Upper lobe of left lung (tissue), 6 donors: ENCODE results near the gene INTS13. TPM values are rescaled to one million over a fixed set of nuclear protein-coding genes. Genes with fewer than 3 reads are reported as not detected.

ENCODE experiments used
- ATAC-seq, 2 donors: fragments of 200-7000 bp; cut with Tn5 transposase; one replicate each; pipeline ENCODE4 v1.9.1; 2022; ENCODE audit warnings: mild to moderate bottlenecking in 2 of 2, moderate library complexity in 2 of 2; ENCODE audit not compliant: low FRiP score in 2 of 2
- DNase-seq, 2 donors: peaks; one replicate each; pipeline ENCODE4 v3.0.0-alpha.2; 2019 to 2020
- H3K27ac ChIP-seq, 4 donors: fragments of 200-600 bp; sonication (generic); one replicate each; pipeline ENCODE4 v1.5.1; 2016 to 2019
- H3K27me3 ChIP-seq, 4 donors: fragments of 200-600 bp; sonication (generic); one replicate each; pipeline ENCODE4 v1.5.1; 2017 to 2019
- H3K36me3 ChIP-seq, 4 donors: fragments of 200-600 bp; sonication (generic); one replicate each; pipeline ENCODE4 v1.5.1; 2016 to 2019
- H3K4me1 ChIP-seq, 4 donors: fragments of 200-600 bp; sonication (generic); one replicate each; pipeline ENCODE4 v1.5.1; 2018 to 2019
- H3K4me3 ChIP-seq, 4 donors: fragments of 200-600 bp; sonication (generic); one replicate each; pipeline ENCODE4 v1.5.1; 2017 to 2019; ENCODE audit warnings: mild to moderate bottlenecking in 2 of 4, moderate library complexity in 1 of 4
- H3K9me3 ChIP-seq, 4 donors: fragments of 200-600 bp; sonication (generic); one replicate each; pipeline ENCODE4 v1.5.1; 2018 to 2019
- EP300 ChIP-seq, 4 donors: sonication (generic); formaldehyde crosslinking; IDR thresholded peaks; one replicate each; pipeline ENCODE4 v1.5.1; 2017; ENCODE audit warnings: antibody characterized with exemption in 4 of 4, control low read depth in 2 of 4
- POLR2A ChIP-seq, 4 donors: fragments of 450-650 bp; IDR thresholded peaks; one replicate each; pipeline ENCODE4 v1.5.1; 2016 to 2017; ENCODE audit warnings: antibody characterized with exemption in 4 of 4, mild to moderate bottlenecking in 2 of 4
- POLR2AphosphoS5 ChIP-seq, 2 donors: sonication (generic); formaldehyde crosslinking; IDR thresholded peaks; one replicate each; pipeline ENCODE4 v1.5.1; 2017; ENCODE audit warnings: antibody characterized with exemption in 2 of 2
- WGBS, 2 donors: methylation state at CpG; one replicate each; pipeline ENCODE4 v1.1.5; 2017 to 2018; 5-methylcytosine and 5-hydroxymethylcytosine counted together
- total RNA-seq, 6 donors: library from RNA; depleted of rRNA in 4 of 6; stranded (reverse); fragments of >200 nt in 4 of 6; gene quantifications; one replicate each; pipeline versions ENCODE4 v1.1.0 to v1.2.1, GENCODE V29; 2016 to 2021
- TF ChIP-seq, protein P1 (sequence below), 6 experiments: fragments of 450-650 bp in 4 of 6; fragments of 200-600 bp in 2 of 6; sonication (generic) in 2 of 6; IDR thresholded peaks; one replicate each; pipeline ENCODE4 v1.5.1; 2016 to 2019; ENCODE audit warnings: antibody characterized with exemption in 6 of 6
- donor health status: DM: no; HTN: no; CAD: no; lungs with moderate emphysema.
- donor health status: DM: no; HTN: yes; CAD: no; lungs with severe emphysema.

Gene INTS13
- total RNA-seq, 6 donors from 2014 or later: 7.2 to 16.8 (median 11.5) TPM

DNA sequence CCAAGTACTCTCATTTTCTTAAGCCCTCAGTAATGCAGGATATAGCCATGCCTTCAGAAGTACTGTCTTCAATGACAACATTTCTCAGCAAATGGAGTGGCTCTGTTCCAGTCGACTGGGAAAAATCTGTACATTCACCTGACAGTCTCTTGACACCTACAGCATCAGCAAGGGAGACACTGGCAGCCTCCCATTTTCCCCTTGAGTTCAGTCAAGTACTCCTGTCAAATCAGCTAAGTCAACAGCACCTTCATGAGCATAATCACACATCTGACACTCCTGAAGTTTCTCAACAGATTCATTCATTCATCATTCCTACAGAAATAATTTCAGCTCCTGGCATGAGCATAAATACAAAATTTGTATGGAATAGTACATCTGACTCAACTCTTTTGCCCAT lies 46.1 kb downstream of the INTS13 start:
- TF ChIP-seq POLR2A (IDR thresholded peaks at IDR 0.05): no peak
- TF ChIP-seq EP300 (IDR thresholded peaks at IDR 0.05): no peak
- TF ChIP-seq, protein P1, sequence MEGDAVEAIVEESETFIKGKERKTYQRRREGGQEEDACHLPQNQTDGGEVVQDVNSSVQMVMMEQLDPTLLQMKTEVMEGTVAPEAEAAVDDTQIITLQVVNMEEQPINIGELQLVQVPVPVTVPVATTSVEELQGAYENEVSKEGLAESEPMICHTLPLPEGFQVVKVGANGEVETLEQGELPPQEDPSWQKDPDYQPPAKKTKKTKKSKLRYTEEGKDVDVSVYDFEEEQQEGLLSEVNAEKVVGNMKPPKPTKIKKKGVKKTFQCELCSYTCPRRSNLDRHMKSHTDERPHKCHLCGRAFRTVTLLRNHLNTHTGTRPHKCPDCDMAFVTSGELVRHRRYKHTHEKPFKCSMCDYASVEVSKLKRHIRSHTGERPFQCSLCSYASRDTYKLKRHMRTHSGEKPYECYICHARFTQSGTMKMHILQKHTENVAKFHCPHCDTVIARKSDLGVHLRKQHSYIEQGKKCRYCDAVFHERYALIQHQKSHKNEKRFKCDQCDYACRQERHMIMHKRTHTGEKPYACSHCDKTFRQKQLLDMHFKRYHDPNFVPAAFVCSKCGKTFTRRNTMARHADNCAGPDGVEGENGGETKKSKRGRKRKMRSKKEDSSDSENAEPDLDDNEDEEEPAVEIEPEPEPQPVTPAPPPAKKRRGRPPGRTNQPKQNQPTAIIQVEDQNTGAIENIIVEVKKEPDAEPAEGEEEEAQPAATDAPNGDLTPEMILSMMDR (IDR thresholded peaks at IDR 0.05): no peak
- no peak for TF ChIP-seq POLR2AphosphoS5 (IDR thresholded peaks at IDR 0.05)
- no peaks in the 10 kb centered on the region for H3K9me3 ChIP-seq
- H3K27me3 ChIP-seq: no peaks in the 10 kb centered on the region
- H3K4me1 ChIP-seq: no peaks in the 10 kb centered on the region
- H3K27ac ChIP-seq: no peak overlapping the region
- H3K36me3 ChIP-seq: no peaks in the 10 kb centered on the region
- DNase-seq (no peak), ATAC-seq (no peak)
- 60 to 67% methylated on average over 1 of the region's 1 CpG for WGBS, 2 donors
- no peak overlapping the region for H3K4me3 ChIP-seq

DNA sequence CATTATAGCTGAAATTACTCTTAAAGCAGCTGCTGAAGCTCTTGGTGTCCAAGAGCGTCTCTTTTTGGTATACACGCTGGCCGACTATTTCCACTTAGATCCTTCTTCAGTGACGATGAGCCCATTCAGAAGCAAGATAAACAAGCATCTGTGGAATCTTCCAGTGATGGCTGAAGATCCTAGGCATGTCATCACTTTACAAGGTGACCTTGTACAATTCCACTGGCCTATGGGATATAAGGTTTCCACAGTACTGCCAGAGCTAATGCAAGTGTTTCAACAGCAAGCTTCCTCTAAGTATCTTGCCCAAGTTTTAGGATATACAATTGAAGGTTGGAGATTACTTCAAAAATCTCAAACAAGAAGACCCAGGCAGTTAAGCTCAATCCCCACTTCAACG lies 47.0 kb downstream of the INTS13 start:
- H3K9me3 ChIP-seq: no peaks in the 10 kb centered on the region
- no peaks in the 10 kb centered on the region for H3K4me1 ChIP-seq
- no peaks in the 10 kb centered on the region for H3K36me3 ChIP-seq
- no peak overlapping the region for H3K4me3 ChIP-seq
- DNase-seq (no peak), ATAC-seq (no peak)
- WGBS, 2 donors: 92 to 96% methylated on average over 5 of the region's 5 CpGs
- H3K27ac ChIP-seq: no peak overlapping the region
- TF ChIP-seq POLR2A (IDR thresholded peaks at IDR 0.05): no peak
- TF ChIP-seq POLR2AphosphoS5 (IDR thresholded peaks at IDR 0.05): no peak
- TF ChIP-seq EP300 (IDR thresholded peaks at IDR 0.05): no peak
- TF ChIP-seq, protein P1 (IDR thresholded peaks at IDR 0.05): no peak
- H3K27me3 ChIP-seq: no peaks in the 10 kb centered on the region

DNA sequence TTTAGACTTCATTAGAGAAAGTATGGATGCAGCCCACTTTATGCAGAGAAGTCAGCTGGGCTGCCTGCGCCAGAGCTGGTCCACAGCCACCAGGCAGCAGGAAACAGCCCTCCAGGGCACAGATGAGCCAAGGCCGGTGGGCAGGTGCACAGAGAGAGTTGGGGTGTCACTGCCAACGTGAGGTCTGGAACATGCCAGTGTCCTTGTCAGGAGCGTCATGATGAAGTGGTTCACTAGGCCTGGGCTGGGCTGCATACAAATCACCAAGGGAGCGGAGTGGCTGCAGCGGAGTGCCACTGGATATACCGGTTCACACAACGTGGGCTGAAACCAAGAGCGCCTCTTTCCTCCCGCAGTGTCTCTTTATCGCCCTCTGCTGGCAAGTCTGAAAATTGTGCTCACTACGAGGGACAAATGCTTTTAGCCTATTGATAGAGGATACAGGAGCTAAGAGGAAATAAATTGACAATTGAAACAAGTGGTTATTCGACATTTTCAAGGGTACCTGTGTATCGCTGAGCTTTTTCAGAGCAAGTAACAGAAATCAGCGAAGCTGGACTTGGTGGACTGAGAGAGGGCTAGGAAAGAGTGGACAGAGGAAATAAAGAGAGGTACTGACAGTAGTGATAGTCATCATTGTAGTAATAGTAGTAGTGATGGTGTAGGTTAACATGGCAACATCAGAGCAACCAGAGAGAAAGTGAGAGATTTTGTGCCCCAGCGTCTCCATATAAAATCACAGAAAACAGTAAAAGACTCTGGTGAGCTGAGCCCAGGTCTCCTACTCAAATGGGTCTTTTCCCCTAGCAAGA lies 52.8 kb downstream of the INTS13 start:
- WGBS, 2 donors: 12 to 15% methylated on average over 15 to 16 of the region's 16 CpGs
- H3K36me3 ChIP-seq: no peaks in the 10 kb centered on the region
- peaks cover 3 to 7% (median 5%) of the 10 kb centered on the region in 4 donors for H3K4me1 ChIP-seq
- ATAC-seq (peak; percentile 95 to 96), DNase-seq (peak; percentile 25 to 88)
- no peak overlapping the region for H3K27ac ChIP-seq
- TF ChIP-seq POLR2AphosphoS5 (IDR thresholded peaks at IDR 0.05) (no peak), EP300 (IDR thresholded peaks at IDR 0.05) (no peak)
- TF ChIP-seq, protein P1 (IDR thresholded peaks at IDR 0.05): peak; percentile 80 to 94 (median 92)
- H3K4me3 ChIP-seq: no peak overlapping the region
- H3K27me3 ChIP-seq: no peaks in the 10 kb centered on the region
- H3K9me3 ChIP-seq: no peaks in the 10 kb centered on the region

DNA sequence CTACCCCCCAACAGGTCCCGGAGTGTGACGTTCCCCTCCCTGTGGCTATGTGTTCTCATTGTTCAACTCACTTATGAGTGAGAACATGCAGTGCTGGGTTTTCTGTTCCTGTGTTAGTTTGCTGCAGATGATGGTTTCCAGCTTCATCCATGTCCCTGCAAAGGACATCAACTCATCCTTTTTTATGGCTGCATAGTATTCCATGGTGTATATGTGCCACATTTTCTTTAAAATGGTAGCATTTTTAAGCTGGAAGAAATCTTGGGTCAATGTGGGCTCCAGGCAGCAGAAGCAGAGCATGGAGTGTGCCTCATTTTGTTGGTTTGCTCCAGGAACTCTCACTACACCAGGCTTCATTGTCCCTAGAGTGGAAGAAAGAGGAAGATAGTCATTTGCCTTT lies 57.2 kb downstream of the INTS13 start:
- DNase-seq: no peak
- no peak for ATAC-seq
- Histone ChIP-seq H3K4me3 (no peak overlapping the region), H3K9me3 (no peaks in the 10 kb centered on the region), H3K27me3 (no peaks in the 10 kb centered on the region), H3K36me3 (no peaks in the 10 kb centered on the region), H3K4me1 (peaks cover 7 to 16% (median 15%) of the 10 kb centered on the region in 4 donors), H3K27ac (no peak overlapping the region)
- 94 to 100% methylated on average over 2 of the region's 2 CpGs for WGBS, 2 donors
- TF ChIP-seq POLR2A (IDR thresholded peaks at IDR 0.05) (no peak), EP300 (IDR thresholded peaks at IDR 0.05) (no peak)

DNA sequence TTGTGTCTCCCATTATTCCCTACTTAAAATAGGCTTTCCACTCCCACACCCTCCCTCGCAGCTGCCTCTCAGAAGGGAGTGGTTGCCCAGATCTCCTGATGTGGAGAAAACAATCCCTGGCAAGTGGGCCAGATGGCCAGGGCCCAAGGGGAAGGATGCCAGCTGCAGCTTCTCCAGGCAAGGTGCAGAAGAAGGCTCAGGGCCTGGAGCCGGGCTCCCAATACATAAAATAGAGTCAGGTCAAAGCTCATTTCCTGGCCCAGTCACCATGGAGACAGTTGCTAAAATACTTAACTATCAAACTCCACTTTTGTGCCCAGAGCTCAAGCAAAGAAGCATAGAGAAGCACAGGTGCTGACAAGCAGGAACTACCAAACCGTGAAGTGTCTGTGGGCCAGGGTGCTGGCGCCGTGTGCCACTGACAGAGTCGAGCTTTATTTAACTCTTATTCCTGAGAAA lies 59.1 kb downstream of the INTS13 start:
- ATAC-seq (peak; percentile 58 to 63), DNase-seq (peak; percentile 24 to 51)
- WGBS, 2 donors: 22 to 37% methylated on average over 6 of the region's 6 CpGs
- H3K36me3 ChIP-seq: no peaks in the 10 kb centered on the region
- H3K9me3 ChIP-seq: no peaks in the 10 kb centered on the region
- TF ChIP-seq POLR2AphosphoS5 (IDR thresholded peaks at IDR 0.05): no peak
- TF ChIP-seq, protein P1 (IDR thresholded peaks at IDR 0.05): no peak
- no peak for TF ChIP-seq POLR2A (IDR thresholded peaks at IDR 0.05)
- TF ChIP-seq EP300 (IDR thresholded peaks at IDR 0.05): no peak
- peaks cover 5 to 10% (median 10%) of the 10 kb centered on the region in 4 donors for H3K4me1 ChIP-seq
- H3K27me3 ChIP-seq: no peaks in the 10 kb centered on the region
- H3K4me3 ChIP-seq: no peak overlapping the region
- no peak overlapping the region for H3K27ac ChIP-seq
